GM19438 (cell line): ENCODE data around the gene TCHP.
"Not testable (repeated sequence)": the region's sequence is repeated elsewhere in the genome, so short reads cannot be mapped to it uniquely, and the experiment has no call there.

Experiments
- ATAC-seq: cut with Tn5 transposase; IDR thresholded peaks from one replicate; pipeline ENCODE4 v1.9.1; 2021; ENCODE audit warnings: low read depth; ENCODE audit not compliant: unreplicated experiment

TCHP gene

GRCh38 chr12:109902891-109903418, 2.9 kb downstream of the TCHP start:
- no peak for ATAC-seq

GRCh38 chr12:109905301-109905700, 5.2 kb downstream of the TCHP start:
- ATAC-seq, result no peak

- ATAC-seq, result no peak
Observed at GRCh38 chr12:109910254-109910968, 10.3 kb downstream of the TCHP start.

- ATAC-seq, result no peak
Observed at GRCh38 chr12:109910969-109911348, 10.9 kb downstream of the TCHP start.

- no peak for ATAC-seq
Observed at GRCh38 chr12:109912855-109913321, 12.8 kb downstream of the TCHP start.

GRCh38 chr12:109914461-109914860, 14.4 kb downstream of the TCHP start:
- no peak for ATAC-seq

- no peak for ATAC-seq
Observed at GRCh38 chr12:109915171-109916040, 15.3 kb downstream of the TCHP start.

GRCh38 chr12:109916045-109916444, 16.0 kb downstream of the TCHP start:
- no peak for ATAC-seq

GRCh38 chr12:109919456-109919855, 19.4 kb downstream of the TCHP start:
- ATAC-seq, result no peak

GRCh38 chr12:109920261-109920780, 20.2 kb downstream of the TCHP start:
- ATAC-seq, result no peak

- ATAC-seq, result no peak
Observed at GRCh38 chr12:109921982-109922381, 21.9 kb downstream of the TCHP start.

GRCh38 chr12:109923038-109923437, 23.0 kb downstream of the TCHP start:
- ATAC-seq, result no peak

GRCh38 chr12:109923481-109924245, 23.6 kb downstream of the TCHP start:
- no peak for ATAC-seq

- no peak for ATAC-seq
Observed at GRCh38 chr12:109925185-109925840, 25.2 kb downstream of the TCHP start.

- ATAC-seq, result no peak
Observed at GRCh38 chr12:109926016-109926415, 25.9 kb downstream of the TCHP start.

GRCh38 chr12:109926488-109927210, 26.6 kb downstream of the TCHP start:
- ATAC-seq, result no peak

- ATAC-seq, result no peak
Observed at GRCh38 chr12:109927622-109928021, 27.5 kb downstream of the TCHP start.

- ATAC-seq, result no peak
Observed at GRCh38 chr12:109928058-109928656, 28.1 kb downstream of the TCHP start.

- ATAC-seq, result not testable (repeated sequence)
Observed at GRCh38 chr12:109929326-109929725, 29.3 kb downstream of the TCHP start.
